Right lobe of liver (tissue), 4 donors: ENCODE measurements around the gene ASB13.

Experiments used
- CTCF ChIP-seq, 4 donors: fragments of 200-600 bp in 3 of 4; fragments of 450-650 bp in 1 of 4; IDR thresholded peaks; one replicate each; pipeline versions ENCODE4 v1.5.1 to v1.8.0; 2016 to 2022; ENCODE audit warnings: antibody characterized with exemption in 4 of 4, mild to moderate bottlenecking in 2 of 4
- POLR2A ChIP-seq: fragments of 450-650 bp; IDR thresholded peaks from one replicate; pipeline ENCODE4 v1.6.1; 2017; ENCODE audit warnings: antibody characterized with exemption, mild to moderate bottlenecking
- donor health status: DM: no; HTN: no; CAD: no.
- donor health status: DM: no; HTN: no; CAD: no.
- donor health status: DM: no; HTN: yes; CAD: no.

- TF ChIP-seq POLR2A (no peak), CTCF (IDR thresholded peaks at IDR 0.05) (no peak)
These were observed 13.2 kb upstream of the ASB13 start for GRCh38 chr10:5679606-5680005.
